Measurements from ENCODE around the gene EPHB1.

The EPHB1 gene

DNA sequence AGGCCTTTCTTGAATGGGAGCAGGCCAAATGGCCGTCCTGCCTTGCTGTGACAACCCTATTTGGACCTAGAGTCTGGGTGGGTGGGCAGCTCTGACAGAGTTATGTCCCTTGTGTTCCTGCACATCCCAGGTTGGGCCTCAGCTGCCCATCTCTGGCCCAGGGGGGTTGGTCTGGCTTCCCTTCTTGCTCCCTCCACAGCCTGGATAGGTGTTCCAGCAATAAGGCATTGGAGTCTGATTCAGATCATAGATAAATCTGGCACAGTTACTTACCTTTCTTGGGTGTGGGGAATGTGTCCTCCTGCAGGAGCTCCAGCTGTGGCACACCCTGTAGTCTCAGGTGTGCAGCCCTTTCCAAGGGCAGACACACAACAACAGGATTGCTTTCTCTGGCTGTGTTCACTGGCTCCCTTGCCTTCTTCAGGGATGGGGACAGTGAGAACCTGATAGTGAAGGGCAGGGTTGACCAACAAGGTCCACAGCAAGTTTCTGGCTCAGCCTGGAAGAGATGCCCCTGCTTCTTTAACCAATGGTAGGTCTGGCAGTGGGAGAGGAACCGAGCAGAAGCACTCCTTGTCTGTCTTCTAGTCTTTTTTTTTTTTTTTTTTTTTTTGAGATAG is 177.9 kb downstream of the EPHB1 start:
- no peak for DNase-seq (ENCODE audit: low read depth in 1 of 2, low spot score in 1 of 2)
- TF ChIP-seq, protein P1, sequence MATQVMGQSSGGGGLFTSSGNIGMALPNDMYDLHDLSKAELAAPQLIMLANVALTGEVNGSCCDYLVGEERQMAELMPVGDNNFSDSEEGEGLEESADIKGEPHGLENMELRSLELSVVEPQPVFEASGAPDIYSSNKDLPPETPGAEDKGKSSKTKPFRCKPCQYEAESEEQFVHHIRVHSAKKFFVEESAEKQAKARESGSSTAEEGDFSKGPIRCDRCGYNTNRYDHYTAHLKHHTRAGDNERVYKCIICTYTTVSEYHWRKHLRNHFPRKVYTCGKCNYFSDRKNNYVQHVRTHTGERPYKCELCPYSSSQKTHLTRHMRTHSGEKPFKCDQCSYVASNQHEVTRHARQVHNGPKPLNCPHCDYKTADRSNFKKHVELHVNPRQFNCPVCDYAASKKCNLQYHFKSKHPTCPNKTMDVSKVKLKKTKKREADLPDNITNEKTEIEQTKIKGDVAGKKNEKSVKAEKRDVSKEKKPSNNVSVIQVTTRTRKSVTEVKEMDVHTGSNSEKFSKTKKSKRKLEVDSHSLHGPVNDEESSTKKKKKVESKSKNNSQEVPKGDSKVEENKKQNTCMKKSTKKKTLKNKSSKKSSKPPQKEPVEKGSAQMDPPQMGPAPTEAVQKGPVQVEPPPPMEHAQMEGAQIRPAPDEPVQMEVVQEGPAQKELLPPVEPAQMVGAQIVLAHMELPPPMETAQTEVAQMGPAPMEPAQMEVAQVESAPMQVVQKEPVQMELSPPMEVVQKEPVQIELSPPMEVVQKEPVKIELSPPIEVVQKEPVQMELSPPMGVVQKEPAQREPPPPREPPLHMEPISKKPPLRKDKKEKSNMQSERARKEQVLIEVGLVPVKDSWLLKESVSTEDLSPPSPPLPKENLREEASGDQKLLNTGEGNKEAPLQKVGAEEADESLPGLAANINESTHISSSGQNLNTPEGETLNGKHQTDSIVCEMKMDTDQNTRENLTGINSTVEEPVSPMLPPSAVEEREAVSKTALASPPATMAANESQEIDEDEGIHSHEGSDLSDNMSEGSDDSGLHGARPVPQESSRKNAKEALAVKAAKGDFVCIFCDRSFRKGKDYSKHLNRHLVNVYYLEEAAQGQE (IDR thresholded peaks at IDR 0.05; ENCODE audit: insufficient replicate concordance, low read depth) = no peak
- no peak for TF ChIP-seq POLR2AphosphoS5 (IDR thresholded peaks at IDR 0.05; ENCODE audit: low read depth)
- TF ChIP-seq, protein P2, sequence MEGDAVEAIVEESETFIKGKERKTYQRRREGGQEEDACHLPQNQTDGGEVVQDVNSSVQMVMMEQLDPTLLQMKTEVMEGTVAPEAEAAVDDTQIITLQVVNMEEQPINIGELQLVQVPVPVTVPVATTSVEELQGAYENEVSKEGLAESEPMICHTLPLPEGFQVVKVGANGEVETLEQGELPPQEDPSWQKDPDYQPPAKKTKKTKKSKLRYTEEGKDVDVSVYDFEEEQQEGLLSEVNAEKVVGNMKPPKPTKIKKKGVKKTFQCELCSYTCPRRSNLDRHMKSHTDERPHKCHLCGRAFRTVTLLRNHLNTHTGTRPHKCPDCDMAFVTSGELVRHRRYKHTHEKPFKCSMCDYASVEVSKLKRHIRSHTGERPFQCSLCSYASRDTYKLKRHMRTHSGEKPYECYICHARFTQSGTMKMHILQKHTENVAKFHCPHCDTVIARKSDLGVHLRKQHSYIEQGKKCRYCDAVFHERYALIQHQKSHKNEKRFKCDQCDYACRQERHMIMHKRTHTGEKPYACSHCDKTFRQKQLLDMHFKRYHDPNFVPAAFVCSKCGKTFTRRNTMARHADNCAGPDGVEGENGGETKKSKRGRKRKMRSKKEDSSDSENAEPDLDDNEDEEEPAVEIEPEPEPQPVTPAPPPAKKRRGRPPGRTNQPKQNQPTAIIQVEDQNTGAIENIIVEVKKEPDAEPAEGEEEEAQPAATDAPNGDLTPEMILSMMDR (IDR thresholded peaks at IDR 0.05; ENCODE audit: insufficient read depth, low read length) = no peak
- TF ChIP-seq GABPA (IDR thresholded peaks at IDR 0.05; ENCODE audit: low read depth) = no peak
- no peak for TF ChIP-seq SPI1 (IDR thresholded peaks at IDR 0.05; ENCODE audit: borderline replicate concordance, low read depth)
- Histone ChIP-seq H3K27ac (replicated peaks) (no peak overlapping the region), H3K4me3 (replicated peaks; ENCODE audit: insufficient read depth, low read length) (no peak overlapping the region), H3K27me3 (ENCODE audit: insufficient read depth, poor library complexity, severe bottlenecking) (peaks cover 2% of the 10 kb centered on the region)

DNA sequence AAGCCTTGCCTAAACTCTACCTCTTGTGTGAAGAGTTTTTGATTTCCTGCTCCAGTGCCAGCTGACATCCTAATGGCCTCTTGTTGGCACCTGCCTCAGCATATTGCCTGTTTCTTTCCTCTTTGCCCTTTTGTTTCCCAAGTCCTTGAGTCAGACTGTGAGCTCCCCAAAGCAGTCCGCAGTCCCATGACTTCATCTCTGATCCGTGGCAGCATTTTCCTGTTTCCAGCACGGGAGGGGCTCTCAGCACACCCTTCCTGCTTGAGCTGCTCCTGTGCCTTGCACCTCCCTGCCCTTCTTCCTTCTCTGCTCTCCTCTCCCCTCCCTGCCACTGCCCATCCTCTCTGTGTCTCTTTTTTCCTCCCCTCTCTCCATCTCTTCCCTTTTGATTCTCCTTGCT is 179.6 kb downstream of the EPHB1 start:
- no peak overlapping the region for H3K4me3 ChIP-seq (replicated peaks; ENCODE audit: insufficient read depth, low read length)
- no peak overlapping the region for H3K27ac ChIP-seq (replicated peaks)
- TF ChIP-seq, protein P2 (IDR thresholded peaks at IDR 0.05; ENCODE audit: insufficient read depth, low read length) = no peak
- DNase-seq (ENCODE audit: low read depth in 1 of 2, low spot score in 1 of 2) = no peak
- no peaks in the 10 kb centered on the region for H3K27me3 ChIP-seq (ENCODE audit: insufficient read depth, poor library complexity, severe bottlenecking)

DNA sequence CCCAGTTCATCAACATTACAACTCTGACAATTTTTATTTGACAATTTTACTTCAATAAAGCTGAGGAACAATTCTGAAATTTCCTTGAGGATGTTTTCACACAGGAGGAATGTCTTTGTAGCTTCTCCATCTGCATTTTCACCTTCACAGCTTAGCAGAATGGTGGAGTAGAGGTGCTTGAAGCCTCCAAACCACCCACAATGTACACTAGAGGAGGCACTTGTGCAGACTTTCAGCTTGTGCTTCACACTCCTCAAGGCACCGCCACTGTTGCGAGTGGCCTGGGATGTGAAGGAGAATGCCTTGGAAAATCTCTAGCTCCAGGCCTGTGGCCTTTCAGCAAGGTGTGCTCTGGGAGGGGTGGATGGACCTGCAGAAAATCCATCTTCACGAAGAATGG is 181.9 kb downstream of the EPHB1 start:
- H3K4me3 ChIP-seq (replicated peaks; ENCODE audit: insufficient read depth, low read length) = no peak overlapping the region
- no peak overlapping the region for H3K27ac ChIP-seq (replicated peaks)
- H3K27me3 ChIP-seq (ENCODE audit: insufficient read depth, poor library complexity, severe bottlenecking) = no peaks in the 10 kb centered on the region
- no peak for DNase-seq (ENCODE audit: low read depth in 1 of 2, low spot score in 1 of 2)
- TF ChIP-seq GABPA (IDR thresholded peaks at IDR 0.05; ENCODE audit: low read depth) (no peak), SPI1 (IDR thresholded peaks at IDR 0.05; ENCODE audit: borderline replicate concordance, low read depth) (no peak), POLR2AphosphoS5 (IDR thresholded peaks at IDR 0.05; ENCODE audit: low read depth) (no peak)
- TF ChIP-seq, protein P2 (IDR thresholded peaks at IDR 0.05; ENCODE audit: insufficient read depth, low read length) = no peak

DNA sequence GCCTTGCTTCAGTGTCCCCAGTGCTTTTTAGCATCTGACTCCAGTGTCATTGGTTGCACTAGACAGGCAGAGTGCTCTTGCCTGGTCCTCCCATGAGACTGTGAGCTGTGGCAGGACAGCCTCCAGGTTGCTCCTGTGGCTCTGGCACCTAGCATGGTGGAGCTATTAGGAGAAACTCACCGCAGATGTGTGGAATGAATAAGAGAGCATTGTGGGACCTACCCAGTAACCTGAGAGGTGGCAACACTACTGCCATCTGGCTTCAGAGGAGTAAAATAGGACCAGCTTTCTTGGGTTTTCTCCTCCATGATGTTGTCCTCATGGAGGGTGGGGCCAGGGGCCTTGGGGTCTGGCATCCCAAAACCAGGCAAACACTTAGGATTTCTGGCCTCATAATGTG is 183.6 kb downstream of the EPHB1 start:
- no peaks in the 10 kb centered on the region for H3K27me3 ChIP-seq (ENCODE audit: insufficient read depth, poor library complexity, severe bottlenecking)
- no peak overlapping the region for H3K4me3 ChIP-seq (replicated peaks; ENCODE audit: insufficient read depth, low read length)
- no peak for DNase-seq (ENCODE audit: low read depth in 1 of 2, low spot score in 1 of 2)
- H3K27ac ChIP-seq (replicated peaks) = no peak overlapping the region
- no peak for TF ChIP-seq SPI1 (IDR thresholded peaks at IDR 0.05; ENCODE audit: borderline replicate concordance, low read depth)
- no peak for TF ChIP-seq GABPA (IDR thresholded peaks at IDR 0.05; ENCODE audit: low read depth)
- TF ChIP-seq, protein P1 (IDR thresholded peaks at IDR 0.05; ENCODE audit: insufficient replicate concordance, low read depth) = no peak
- TF ChIP-seq, protein P2 (IDR thresholded peaks at IDR 0.05; ENCODE audit: insufficient read depth, low read length) = no peak
- TF ChIP-seq POLR2AphosphoS5 (IDR thresholded peaks at IDR 0.05; ENCODE audit: low read depth) = no peak
